GM12878 (cell line): ENCODE measurements around the gene NOP14. TPM values are rescaled to one million over a fixed set of nuclear protein-coding genes. Genes with fewer than 3 reads are reported as not detected.

ENCODE experiments used
- ATAC-seq: fragments of 200-7000 bp; cut with Tn5 transposase; 3 replicates; pipeline ENCODE4 v1.9.1; 2020; ENCODE audit warnings: mild to moderate bottlenecking, moderate library complexity
- BruUV-seq: library from RNA; stranded (reverse); fragments of 400-500 nt; replicated peaks from 2 replicates; lab custom pipeline; 2021; lab: Mats Ljungman, UMichigan
- CTCF ChIA-PET: fragments of 300-600 bp; sonication (Branson Sonifier 250); formaldehyde crosslinking; extraction: SDS; loops from one replicate; lab custom pipeline; 2021; ENCODE audit warnings: inconsistent platforms; lab: Yijun Ruan, JAX
- POLR2A ChIA-PET: fragments of 350-600 bp; formaldehyde crosslinking; extraction: SDS; loops from one replicate; lab custom pipeline; 2021; ENCODE audit warnings: inconsistent platforms; lab: Charles Lee
- RAD21 ChIA-PET: fragments of 300-600 bp; sonication (Branson Sonifier 250); formaldehyde crosslinking; loops from one replicate; lab custom pipeline; 2023; ENCODE audit warnings: antibody characterized with exemption; ENCODE audit not compliant: unreplicated experiment; lab: Charles Lee
- SMC1A ChIA-PET: fragments of 300-600 bp; sonication (Branson Sonifier 250); formaldehyde crosslinking; loops from one replicate; lab custom pipeline; 2023; ENCODE audit not compliant: unreplicated experiment, uncharacterized antibody; lab: Charles Lee
- DNase-seq: peaks from one replicate; pipeline ENCODE4 v3.0.0-alpha.2; 2011; ENCODE audit warnings: low read depth, low spot score
- FAIRE-seq: peaks from 3 replicates; lab custom pipeline; 2011; peaks lifted over from hg19 to GRCh38; lab: Jason Lieb, UNC
- H2AFZ ChIP-seq: 2 replicates; pipeline ENCODE4 v1.6.0; 2011; ENCODE audit warnings: low read depth, low read length, control low read depth; ENCODE audit not compliant: control insufficient read depth
- H3K27ac ChIP-seq: 2 replicates; pipeline ENCODE4 v1.5.1; 2011; ENCODE audit warnings: control low read depth; ENCODE audit not compliant: control insufficient read depth, insufficient read depth
- H3K27me3 ChIP-seq, 2 experiments: replicated peaks in 1 of 2; 2 replicates each; pipeline versions ENCODE4 v1.6.0 to v1.6.1; 2011; ENCODE audit warnings: low read length in 1 of 2; ENCODE audit not compliant: control insufficient read depth in 2 of 2, insufficient read depth in 2 of 2
- H3K36me3 ChIP-seq, 2 experiments: 2 replicates each; pipeline ENCODE4 v1.5.1; 2011; ENCODE audit warnings: low read length in 1 of 2; ENCODE audit not compliant: control insufficient read depth in 2 of 2, insufficient read depth in 2 of 2
- H3K4me1 ChIP-seq: 2 replicates; pipeline ENCODE4 v1.6.1; 2011; ENCODE audit warnings: mild to moderate bottlenecking, low read length, moderate library complexity, mixed read lengths; ENCODE audit not compliant: control insufficient read depth, insufficient read depth
- H3K4me2 ChIP-seq: 2 replicates; pipeline ENCODE4 v1.6.0; 2011; ENCODE audit warnings: control low read depth; ENCODE audit not compliant: control insufficient read depth, insufficient read depth
- H3K4me3 ChIP-seq: fragments of 200-600 bp; sonication (generic); 2 replicates; pipeline ENCODE4 v1.5.1; 2016
- H3K79me2 ChIP-seq: 2 replicates; pipeline ENCODE4 v1.6.0; 2011; ENCODE audit warnings: low read length; ENCODE audit not compliant: control insufficient read depth, insufficient read depth
- H3K9ac ChIP-seq: 2 replicates; pipeline ENCODE4 v1.8.0; 2011; ENCODE audit warnings: low read length, control low read depth, mixed read lengths; ENCODE audit not compliant: control insufficient read depth, insufficient read depth
- H3K9me3 ChIP-seq: replicated peaks from 3 replicates; pipeline ENCODE4 v1.5.1; 2011; ENCODE audit warnings: mild to moderate bottlenecking, low read length; ENCODE audit not compliant: control insufficient read depth, insufficient read depth
- H4K20me1 ChIP-seq: 2 replicates; pipeline ENCODE4 v1.6.0; 2011; ENCODE audit not compliant: control insufficient read depth, insufficient read depth
- MYC ChIP-seq: IDR thresholded peaks from 2 replicates; pipeline ENCODE4 v1.6.1; 2011; ENCODE audit warnings: mild to moderate bottlenecking, low read length, moderate library complexity, inconsistent platforms; ENCODE audit not compliant: insufficient read depth, insufficient replicate concordance, insufficient read length, severe bottlenecking
- POLR2A ChIP-seq: IDR thresholded peaks from 2 replicates; pipeline ENCODE4 v1.6.1; 2011; ENCODE audit warnings: low read depth, mild to moderate bottlenecking, low read length
- RELB ChIP-seq: fragments of 450-650 bp; IDR thresholded peaks from 2 replicates; pipeline ENCODE4 v1.6.1; 2017; ENCODE audit warnings: low read depth, mild to moderate bottlenecking, moderate library complexity
- SREBF2 ChIP-seq: IDR thresholded peaks from 2 replicates; pipeline ENCODE4 v1.6.1; 2012; ENCODE audit warnings: mild to moderate bottlenecking, low read length
- STAT3 ChIP-seq: IDR thresholded peaks from 2 replicates; pipeline ENCODE4 v1.6.1; 2011; ENCODE audit warnings: low read depth, low read length, improper control_type of control experiment
- SUZ12 ChIP-seq: fragments of 200-600 bp; sonication (generic); IDR thresholded peaks from one replicate; pipeline ENCODE4 v1.6.1; 2018; ENCODE audit warnings: antibody characterized with exemption, mild to moderate bottlenecking; ENCODE audit not compliant: unreplicated experiment
- ZBTB40 ChIP-seq: fragments of 450-650 bp; IDR thresholded peaks from 2 replicates; pipeline ENCODE4 v1.6.1; 2016; ENCODE audit warnings: mild to moderate bottlenecking, moderate library complexity, borderline replicate concordance
- WGBS: methylation state at CpG from one replicate; pipeline ENCODE4 v1.1.6; 2016; ENCODE audit warnings: low lambda C conversion rate; ENCODE audit not compliant: insufficient replicate concordance, insufficient coverage; ENCODE audit errors: missing lambda C conversion rate; 5-methylcytosine and 5-hydroxymethylcytosine counted together
- in situ Hi-C: fragments of 300-500 bp; cut with MboI; formaldehyde crosslinking; loops from 9 replicates; pipeline ENCODE4 v1.14.3; 2018; ENCODE audit warnings: mixed read lengths
- intact Hi-C: fragments of 100-400 bp; cut with micrococcal nuclease; formaldehyde crosslinking; loops from one replicate; pipeline ENCODE4 v1.14.2; 2022; ENCODE audit not compliant: unreplicated experiment
- polyA plus RNA-seq, 11 experiments: library from polyadenylated mRNA; depleted of rRNA in 4 of 11; unstranded in 6 of 11; stranded (reverse) in 5 of 11; fragments of >200 nt; fragmentation: Nextera tagmentation in 4 of 11; fragmentation: Illumina TruSeq in 1 of 11; extraction: Ambion mirVana in 4 of 11; extraction: Trizol in 1 of 11; gene quantifications; 1 replicate in 1 of 11; 2 replicates in 10 of 11; pipeline versions ENCODE4 v1.2.1 to v1.2.3, GENCODE V29; 2011 to 2016; ENCODE audit warnings: inconsistent platforms in 2 of 11, missing spikeins in 2 of 11, low read depth in 1 of 11
- total RNA-seq, 4 experiments: library from RNA; depleted of rRNA in 3 of 4; stranded (reverse); fragments of >200 nt in 3 of 4; fragmentation: Illumina TruSeq in 1 of 4; extraction: Trizol in 1 of 4; gene quantifications; 2 replicates each; pipeline versions ENCODE4 v1.2.1 to v1.2.3, GENCODE V29; 2013 to 2021

NOP14 gene
- total and polyA plus RNA-seq, 10 of the 15 experiments (the other 5 are each of a cell fraction or from before 2014, with no cell fraction given) = 13.8 to 80.6 (median 49.7) TPM

- no peak for TF ChIP-seq MYC
- TF ChIP-seq RELB = no peak
- no peak for TF ChIP-seq SREBF2
- TF ChIP-seq ZBTB40 = no peak
- TF ChIP-seq POLR2A = 0 out of 2 replicates have a peak, but pooled peaks have one; percentile 21
- no peak for TF ChIP-seq STAT3
- TF ChIP-seq SUZ12 = no peak
- intact Hi-C loops = no loop called here
- in situ Hi-C loops = loop anchor here (25.0 kb wide), 1 partner anchor 182 kb away; the partner anchor contains the start of gene TNIP2
- H3K9me3 ChIP-seq = no peaks in the 10 kb centered on the region; the same call in 2 of the 3 replicates
- no peaks in the 10 kb centered on the region; the same call in 1 of the 2 replicates for H3K4me1 ChIP-seq
- H2AFZ ChIP-seq = no peak overlapping the region
- no peak for FAIRE-seq
- no peaks in the 10 kb centered on the region; the same call in 1 of the 2 replicates for H4K20me1 ChIP-seq
- ChIA-PET SMC1A (interaction anchor here (1.9 kb wide), 1 partner anchor 8 kb away, joined by 6 read pairs; no protein-coding TSS in a partner anchor), CTCF (interaction anchor here (0.6 to 2.1 kb wide), 2 partner anchors 10 to 249 kb away, joined by 3 to 10 read pairs; no protein-coding TSS in a partner anchor), POLR2A (no interaction called here), RAD21 (interaction anchor here (0.7 kb wide), 1 partner anchor 10 kb away, joined by 4 read pairs; no protein-coding TSS in a partner anchor)
- no peak for DNase-seq
- ATAC-seq = no peak
- H3K9ac ChIP-seq = no peak overlapping the region
- H3K27ac ChIP-seq = no peak overlapping the region
- H3K36me3 ChIP-seq = peaks cover 56 to 70% of the 10 kb centered on the region in 2 experiments
- H3K27me3 ChIP-seq = no peaks in the 10 kb centered on the region
- no TSS peak for BruUV-seq
- no peak overlapping the region for H3K4me3 ChIP-seq
- WGBS = 89% methylated on average over 11 of the region's 11 CpGs
- H3K4me2 ChIP-seq = no peak overlapping the region
- no peaks in the 10 kb centered on the region; the same call in 1 of the 2 replicates for H3K79me2 ChIP-seq
These were observed 19.1 kb downstream of the NOP14 start for GRCh38 chr4:2944091-2944482.
